ENCODE results near the gene IGFLR1. TPM values are rescaled to one million over a fixed set of nuclear protein-coding genes. Genes with fewer than 3 reads are reported as not detected.
"Not testable (repeated sequence)": the region's sequence is repeated elsewhere in the genome, so short reads cannot be mapped to it uniquely, and the experiment has no call there.

Gene IGFLR1
- total and polyA plus RNA-seq, 8 donors: 1.3 to 17.3 (median 7.3) TPM

DNA sequence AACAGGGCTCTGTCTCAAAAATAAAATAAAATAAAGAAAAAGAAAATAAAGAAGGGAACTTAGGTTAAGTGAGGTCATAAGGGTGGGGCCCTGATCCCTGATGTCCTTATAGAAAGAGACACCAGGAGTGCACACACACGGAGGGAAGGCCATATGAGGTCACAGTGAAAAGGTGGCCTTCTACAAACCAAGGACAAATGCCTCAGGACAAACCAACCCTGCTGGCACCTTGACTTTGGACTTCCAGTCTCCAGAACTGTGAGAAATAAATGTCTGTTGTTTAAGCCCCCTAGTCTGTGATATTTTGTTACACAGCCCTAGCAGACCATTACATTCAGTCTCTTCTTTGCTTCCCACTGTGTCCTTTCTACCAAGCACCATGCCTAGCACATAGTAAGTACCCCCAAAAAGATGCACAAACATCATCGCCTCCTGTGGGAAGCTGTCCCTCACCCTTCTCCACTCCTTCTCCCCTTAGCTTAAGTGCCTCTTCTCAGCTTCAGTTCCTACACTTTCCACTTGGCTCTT is 46.3 kb downstream of the IGFLR1 start:
- 81 to 87% methylated on average over 2 of the region's 2 CpGs for WGBS, 2 donors
- ATAC-seq: no peak
- intact Hi-C loops (cut with DNase I): loop anchor here in 2 of 3 donors (2.0 to 10.0 kb wide), 2 partner anchors 19 to 239 kb away; partner anchors contain the start of gene LRFN3 (in 1 of the 2)
- Histone ChIP-seq H3K4me1 (no peaks in the 10 kb centered on the region), H3K9me3 (no peaks in the 10 kb centered on the region), H3K4me3 (no peak overlapping the region), H3K27ac (no peak overlapping the region), H3K36me3 (no peaks in the 10 kb centered on the region), H3K27me3 (no peaks in the 10 kb centered on the region)
- no peak for FAIRE-seq
- TF ChIP-seq, protein P1, sequence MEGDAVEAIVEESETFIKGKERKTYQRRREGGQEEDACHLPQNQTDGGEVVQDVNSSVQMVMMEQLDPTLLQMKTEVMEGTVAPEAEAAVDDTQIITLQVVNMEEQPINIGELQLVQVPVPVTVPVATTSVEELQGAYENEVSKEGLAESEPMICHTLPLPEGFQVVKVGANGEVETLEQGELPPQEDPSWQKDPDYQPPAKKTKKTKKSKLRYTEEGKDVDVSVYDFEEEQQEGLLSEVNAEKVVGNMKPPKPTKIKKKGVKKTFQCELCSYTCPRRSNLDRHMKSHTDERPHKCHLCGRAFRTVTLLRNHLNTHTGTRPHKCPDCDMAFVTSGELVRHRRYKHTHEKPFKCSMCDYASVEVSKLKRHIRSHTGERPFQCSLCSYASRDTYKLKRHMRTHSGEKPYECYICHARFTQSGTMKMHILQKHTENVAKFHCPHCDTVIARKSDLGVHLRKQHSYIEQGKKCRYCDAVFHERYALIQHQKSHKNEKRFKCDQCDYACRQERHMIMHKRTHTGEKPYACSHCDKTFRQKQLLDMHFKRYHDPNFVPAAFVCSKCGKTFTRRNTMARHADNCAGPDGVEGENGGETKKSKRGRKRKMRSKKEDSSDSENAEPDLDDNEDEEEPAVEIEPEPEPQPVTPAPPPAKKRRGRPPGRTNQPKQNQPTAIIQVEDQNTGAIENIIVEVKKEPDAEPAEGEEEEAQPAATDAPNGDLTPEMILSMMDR (IDR thresholded peaks at IDR 0.05): no peak
- no peak for DNase-seq

DNA sequence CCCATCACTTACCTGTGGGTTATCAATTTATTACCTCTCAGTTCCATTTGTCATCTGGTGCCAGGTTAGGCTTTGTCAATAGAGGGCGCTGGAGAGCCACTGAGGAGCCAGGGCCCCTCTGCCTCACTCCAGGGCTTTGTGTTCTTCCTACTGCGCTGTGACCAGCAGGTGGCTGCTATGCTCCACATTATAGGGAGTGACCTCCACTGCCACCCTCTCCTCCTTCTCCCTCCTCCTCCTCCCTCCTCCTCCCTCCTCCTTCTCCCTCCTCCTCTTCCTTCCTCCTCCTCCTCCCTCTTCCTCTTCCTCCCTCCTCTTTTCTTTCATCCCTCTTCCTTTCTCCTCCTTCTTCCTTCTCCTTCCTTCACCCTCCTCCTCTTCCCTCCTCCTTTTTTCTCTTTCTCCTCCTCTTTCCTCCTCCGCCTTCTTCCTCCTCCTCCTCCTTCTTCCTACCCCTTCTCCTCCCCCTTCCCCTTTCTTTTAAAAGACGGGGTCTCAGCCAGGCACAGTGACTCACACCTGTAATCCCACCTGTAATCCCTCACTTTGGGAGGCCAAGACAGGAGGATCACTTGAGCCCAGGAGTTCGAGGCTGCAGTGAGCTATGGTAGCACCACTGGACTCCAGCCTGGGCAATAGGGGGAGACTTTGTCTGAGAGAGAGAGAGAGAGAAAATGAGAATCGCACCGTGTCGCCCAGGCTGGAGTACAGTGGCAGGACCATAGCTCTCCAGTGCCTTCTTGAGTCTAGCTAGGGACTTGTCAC is 48.2 kb downstream of the IGFLR1 start:
- ATAC-seq (peak; percentile 99 to 100 (median 100)), FAIRE-seq (no peak), DNase-seq (peak; percentile 86 to 94 (median 88))
- Histone ChIP-seq H3K4me1 (no peaks in the 10 kb centered on the region), H3K9me3 (no peaks in the 10 kb centered on the region), H3K27ac (no peak overlapping the region), H3K4me3 (no peak overlapping the region), H3K36me3 (no peaks in the 10 kb centered on the region), H3K27me3 (no peaks in the 10 kb centered on the region)
- intact Hi-C loops (cut with DNase I): loop anchor here in 2 of 3 donors (2.0 to 10.0 kb wide), 2 partner anchors 21 to 241 kb away; partner anchors contain the start of gene LRFN3 (in 1 of the 2)
- TF ChIP-seq, protein P1 (IDR thresholded peaks at IDR 0.05): peak; percentile 92 to 96 (median 96)
- WGBS, 2 donors: 35 to 42% methylated on average over 8 of the region's 8 CpGs

DNA sequence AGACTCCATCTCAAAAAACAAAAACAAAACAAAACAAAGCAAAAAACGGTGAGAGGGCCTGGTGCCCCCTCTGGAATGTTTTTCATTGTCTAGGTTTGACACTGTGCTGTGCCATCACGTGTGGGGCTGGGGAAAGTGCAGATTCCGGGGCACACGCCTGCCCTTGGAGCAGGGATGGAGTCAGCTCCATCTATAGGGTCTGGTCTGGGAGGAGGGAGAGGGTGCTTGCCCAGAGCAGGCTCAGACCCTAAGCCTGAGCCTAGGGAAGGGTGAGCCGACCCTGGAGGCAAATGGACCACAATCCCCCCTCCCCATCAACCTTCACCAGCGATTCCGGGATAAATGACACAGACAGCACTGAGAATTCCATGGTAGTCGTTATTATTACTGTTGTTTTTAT is 48.8 kb downstream of the IGFLR1 start:
- intact Hi-C loops (cut with DNase I): loop anchor here in 1 of 3 donors (10.0 kb wide), 1 partner anchor 241 kb away; the partner anchor contains the start of gene LRFN3
- TF ChIP-seq, protein P1 (IDR thresholded peaks at IDR 0.05): no peak

DNA sequence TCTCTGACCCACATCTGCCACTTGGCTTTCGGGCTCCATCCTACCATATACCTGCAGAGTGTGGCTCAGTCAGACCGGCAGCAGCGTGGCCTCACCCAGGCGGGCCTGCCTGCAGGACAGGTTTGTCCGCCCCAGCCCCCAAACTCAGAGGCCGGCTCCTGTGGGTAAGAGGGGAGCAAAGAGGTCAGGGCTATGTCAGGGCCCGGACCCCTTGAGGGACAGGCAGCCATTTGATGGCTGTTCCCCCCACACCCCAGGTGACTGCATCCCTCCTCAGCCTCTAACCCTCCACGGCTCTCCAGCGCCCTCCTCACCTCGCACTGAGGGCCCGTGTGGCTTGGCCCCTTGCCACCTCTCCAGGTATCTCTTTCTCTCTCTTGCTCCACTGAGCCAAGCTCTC is 50.2 kb downstream of the IGFLR1 start:
- Histone ChIP-seq H3K9me3 (no peaks in the 10 kb centered on the region), H3K36me3 (no peaks in the 10 kb centered on the region), H3K4me1 (no peaks in the 10 kb centered on the region), H3K27me3 (no peaks in the 10 kb centered on the region), H3K27ac (no peak overlapping the region), H3K4me3 (no peak overlapping the region)
- DNase-seq (peak in 2 of 6 donors; percentile 48 to 63), ATAC-seq (no peak), FAIRE-seq (no peak)
- intact Hi-C loops (cut with DNase I): loop anchor here in 1 of 3 donors (10.0 kb wide), 1 partner anchor 243 kb away; the partner anchor contains the start of gene LRFN3
- 34 to 49% methylated on average over 11 of the region's 11 CpGs for WGBS, 2 donors
- TF ChIP-seq, protein P1 (IDR thresholded peaks at IDR 0.05): no peak

More for the DNA sequence above, 48.8 kb downstream of the IGFLR1 start:
- Histone ChIP-seq H3K36me3 (no peaks in the 10 kb centered on the region), H3K4me1 (no peaks in the 10 kb centered on the region), H3K4me3 (no peak overlapping the region), H3K27ac (no peak overlapping the region), H3K9me3 (no peaks in the 10 kb centered on the region), H3K27me3 (no peaks in the 10 kb centered on the region)
- ATAC-seq: peak; percentile 11 to 18 (median 14)
- 7 to 8% methylated on average over 8 of the region's 8 CpGs for WGBS, 2 donors
- DNase-seq: no peak
- no peak for FAIRE-seq

DNA sequence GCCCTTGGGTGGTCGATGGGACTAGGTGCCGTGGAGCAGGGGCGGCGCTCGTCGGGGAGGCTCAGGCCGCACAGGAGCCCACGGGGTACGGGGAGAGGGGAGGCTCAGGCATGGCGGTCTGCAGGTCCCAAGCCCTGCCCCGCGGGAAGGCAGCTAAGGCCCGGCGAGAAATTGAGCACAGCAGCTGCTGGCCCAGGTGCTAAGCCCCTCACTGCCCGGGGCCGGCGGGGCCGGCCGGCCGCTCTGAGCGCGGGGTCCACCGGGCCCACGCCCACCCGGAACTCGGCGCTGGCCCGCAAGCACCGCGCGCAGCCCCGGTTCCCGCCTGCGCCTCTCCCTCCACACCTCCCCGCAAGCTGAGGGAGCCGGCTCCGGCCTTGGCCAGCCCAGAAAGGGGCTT is 51.1 kb downstream of the IGFLR1 start:
- H3K36me3 ChIP-seq, H3K4me1 ChIP-seq, ATAC-seq, H3K4me3 ChIP-seq, H3K9me3 ChIP-seq, H3K27me3 ChIP-seq, H3K27ac ChIP-seq, FAIRE-seq: not testable (repeated sequence)
- intact Hi-C loops (cut with DNase I): loop anchor here in 1 of 3 donors (10.0 kb wide), 1 partner anchor 244 kb away; the partner anchor contains the start of gene LRFN3
- peak in 1 of 6 donors; percentile 56 for DNase-seq
- 84 to 86% methylated on average over 23 to 37 of the region's 37 CpGs for WGBS, 2 donors

All from pancreas (tissue), 10 donors.